K562 (cell line): ENCODE data around the gene SMC1A. TPM values are rescaled to one million over a fixed set of nuclear protein-coding genes. Genes with fewer than 3 reads are reported as not detected.
A peak's percentile ranks its signal among the peaks of the same experiment; 100 is the strongest.

Source experiments
- ATAC-seq: fragments of 200-7000 bp; cut with Tn5 transposase; 3 replicates; pipeline ENCODE4 v1.9.1; 2020; ENCODE audit warnings: moderate library complexity
- BruUV-seq: library from RNA; stranded (reverse); fragments of 400-500 nt; replicated peaks from 2 replicates; lab custom pipeline; 2021; lab: Mats Ljungman, UMichigan
- CTCF ChIA-PET: fragments of 300-600 bp; formaldehyde crosslinking; extraction: SDS; loops from one replicate; lab custom pipeline; 2021; ENCODE audit warnings: low intra/inter-chr PET ratio; lab: Yijun Ruan, JAX
- POLR2A ChIA-PET: fragments of 300-600, 350-650 bp; sonication (Branson Sonifier 250); formaldehyde crosslinking; extraction: SDS; loops from one replicate; lab custom pipeline; 2021; ENCODE audit warnings: antibody characterized with exemption, inconsistent platforms; lab: Yijun Ruan, JAX
- DNase-seq, 4 experiments: peaks; one replicate each; pipeline versions ENCODE4 v3.0.0 to v3.0.0-alpha.2; 2011 to 2018; ENCODE audit warnings: low spot score in 3 of 4, mixed read lengths in 3 of 4; ENCODE audit errors: extremely low read depth in 1 of 4
- FAIRE-seq: peaks from 2 replicates; lab custom pipeline; 2011; peaks lifted over from hg19 to GRCh38; lab: Jason Lieb, UNC
- H2AFZ ChIP-seq: 2 replicates; pipeline ENCODE4 v1.6.0; 2011; ENCODE audit warnings: low read depth, low read length, control low read depth, inconsistent platforms
- H3K27ac ChIP-seq: fragments of 200-600 bp; 3 replicates; pipeline ENCODE4 v1.8.0; 2011; ENCODE audit warnings: low read depth, mild to moderate bottlenecking, control low read depth, inconsistent platforms, low read length, moderate library complexity, mixed read lengths; ENCODE audit errors: extremely low read depth
- H3K27me3 ChIP-seq, 2 experiments: fragments of 300-600 bp in 1 of 2; 2 replicates in 1 of 2; 3 replicates in 1 of 2; pipeline versions ENCODE4 v1.6.0 to v1.8.0; 2011; ENCODE audit warnings: inconsistent platforms in 2 of 2, low read length in 2 of 2, mild to moderate bottlenecking in 1 of 2, mixed read lengths in 1 of 2, moderate library complexity in 1 of 2; ENCODE audit not compliant: control insufficient read depth in 2 of 2, insufficient read depth in 2 of 2
- H3K36me3 ChIP-seq: fragments of 300-600 bp; 3 replicates; pipeline ENCODE4 v1.8.0; 2011; ENCODE audit warnings: mild to moderate bottlenecking, low read length, inconsistent platforms; ENCODE audit not compliant: control insufficient read depth, insufficient read depth
- H3K4me1 ChIP-seq, 2 experiments: fragments of 200-600 bp in 1 of 2; replicated peaks in 1 of 2; 2 replicates in 1 of 2; 3 replicates in 1 of 2; pipeline versions ENCODE4 v1.5.1 to v1.8.0; 2011; ENCODE audit warnings: inconsistent platforms in 2 of 2, low read length in 2 of 2, mild to moderate bottlenecking in 1 of 2, mixed read lengths in 1 of 2, moderate library complexity in 1 of 2; ENCODE audit not compliant: control insufficient read depth in 2 of 2, insufficient read depth in 2 of 2
- H3K4me2 ChIP-seq: 2 replicates; pipeline ENCODE4 v1.6.1; 2011; ENCODE audit warnings: low read length, control low read depth, inconsistent platforms, mixed read lengths; ENCODE audit not compliant: insufficient read depth
- H3K4me3 ChIP-seq: fragments of 200-600 bp; sonication (generic), shearing (Covaris generic); 2 replicates; pipeline ENCODE4 v1.5.1; 2016; ENCODE audit warnings: control low read depth, inconsistent platforms
- H3K79me2 ChIP-seq: fragments of 200-600 bp; 3 replicates; pipeline ENCODE4 v1.8.0; 2011; ENCODE audit warnings: low read length, inconsistent platforms; ENCODE audit not compliant: control insufficient read depth, insufficient read depth
- H3K9ac ChIP-seq, 2 experiments: 2 replicates each; pipeline versions ENCODE4 v1.6.0 to v1.6.1; 2011; ENCODE audit warnings: low read depth in 2 of 2, low read length in 2 of 2, control low read depth in 1 of 2, inconsistent platforms in 1 of 2, mild to moderate bottlenecking in 1 of 2, mixed read lengths in 1 of 2; ENCODE audit not compliant: insufficient read depth in 1 of 2
- H3K9me1 ChIP-seq: one replicate; pipeline ENCODE4 v1.6.0; 2011; ENCODE audit warnings: inconsistent platforms, mild to moderate bottlenecking, low read length, moderate library complexity; ENCODE audit not compliant: control insufficient read depth, insufficient read depth
- H3K9me3 ChIP-seq: replicated peaks from 2 replicates; pipeline ENCODE4 v1.5.1; 2011; ENCODE audit warnings: low read depth, low read length, inconsistent platforms; ENCODE audit not compliant: control insufficient read depth, insufficient read depth
- H4K20me1 ChIP-seq: replicated peaks from 2 replicates; pipeline ENCODE4 v1.6.1; 2011; ENCODE audit warnings: low read length, inconsistent platforms, mixed read lengths; ENCODE audit not compliant: control insufficient read depth, insufficient read depth
- ARNT ChIP-seq, 2 experiments: fragments of 450-650 bp; IDR thresholded peaks; 2 replicates each; pipeline ENCODE4 v1.6.1; 2016; ENCODE audit warnings: mild to moderate bottlenecking in 1 of 2
- CBX2 ChIP-seq: fragments of 200-600 bp; sonication (generic); IDR thresholded peaks from one replicate; pipeline ENCODE4 v1.6.1; 2012; ENCODE audit warnings: mild to moderate bottlenecking, low read length, inconsistent platforms; ENCODE audit not compliant: insufficient read depth, poor library complexity, severe bottlenecking
- CHCHD3 ChIP-seq: fragments of 250-450 bp; sonication (Bioruptor Pico); IDR thresholded peaks from 2 replicates; pipeline ENCODE4 v2.1.2; 2022; ENCODE audit warnings: mild to moderate bottlenecking
- EP300 ChIP-seq: IDR thresholded peaks from 2 replicates; pipeline ENCODE4 v1.6.1; 2012; ENCODE audit warnings: low read length, improper control_type of control experiment
- MCM7 ChIP-seq, 2 experiments: fragments of 450-650 bp; IDR thresholded peaks; 2 replicates each; pipeline ENCODE4 v1.6.1; 2016 to 2018
- MTF1 ChIP-seq: fragments of 250-450 bp; sonication (Bioruptor Pico); IDR thresholded peaks from 2 replicates; pipeline ENCODE4 v1.9.0; 2021; ENCODE audit warnings: moderate library complexity, mild to moderate bottlenecking, inconsistent platforms, borderline replicate concordance
- NR3C1 ChIP-seq: sonication (generic); formaldehyde crosslinking; IDR thresholded peaks from 2 replicates; pipeline ENCODE4 v1.8.1; 2022; ENCODE audit warnings: missing genetic modification reagents
- RBM25 ChIP-seq: fragments of 200-400 bp; formaldehyde crosslinking; IDR thresholded peaks from 2 replicates; pipeline ENCODE4 v1.6.1; 2018; ENCODE audit warnings: low read length, low read depth, moderate library complexity; ENCODE audit not compliant: severe bottlenecking
- RFX1 ChIP-seq: fragments of 450-650 bp; IDR thresholded peaks from 2 replicates; pipeline ENCODE4 v1.6.1; 2016; ENCODE audit warnings: mild to moderate bottlenecking, moderate library complexity
- ZBTB40 ChIP-seq, 2 experiments: fragments of 450-650 bp in 1 of 2; sonication (generic) in 1 of 2; formaldehyde crosslinking in 1 of 2; IDR thresholded peaks; 2 replicates each; pipeline versions ENCODE4 v1.7.1 to v1.9.0; 2016 to 2022; ENCODE audit warnings: inconsistent platforms in 1 of 2, mild to moderate bottlenecking in 1 of 2, missing genetic modification reagents in 1 of 2
- ZFP36 ChIP-seq: fragments of 150-350 bp; IDR thresholded peaks from 2 replicates; pipeline ENCODE4 v1.6.1; 2018; ENCODE audit warnings: low read length, low read depth; ENCODE audit not compliant: partially characterized antibody
- ZNF197 ChIP-seq: fragments of 200-800 bp; sonication (Bioruptor generic); IDR thresholded peaks from 2 replicates; pipeline ENCODE4 v1.6.1; 2016; ENCODE audit warnings: low read depth, missing genetic modification characterization, missing compliant biosample characterization
- ZNF655 ChIP-seq: fragments of 250-450 bp; sonication (Bioruptor Pico); IDR thresholded peaks from 2 replicates; pipeline ENCODE4 v1.5.0; 2021
- ZNF699 ChIP-seq: fragments of 250-450 bp; sonication (Bioruptor Pico); IDR thresholded peaks from 2 replicates; pipeline ENCODE4 v1.8.0; 2021; ENCODE audit warnings: mild to moderate bottlenecking, moderate library complexity; ENCODE audit not compliant: insufficient replicate concordance
- WGBS: fragments of 100-300 bp; shearing (Covaris generic); methylation state at CpG from one replicate; pipeline ENCODE4 v1.1.6; 2016; ENCODE audit warnings: low coverage, mixed read lengths; ENCODE audit not compliant: insufficient coverage; ENCODE audit errors: missing lambda C conversion rate; 5-methylcytosine and 5-hydroxymethylcytosine counted together
- in situ Hi-C: fragments of 300-500 bp; cut with MboI; formaldehyde crosslinking; loops from 4 replicates; pipeline ENCODE4 v1.15.0; 2018; ENCODE audit warnings: inconsistent platforms, mixed read lengths
- intact Hi-C: fragments of 100-400 bp; cut with micrococcal nuclease; formaldehyde crosslinking; loops from 2 replicates; pipeline ENCODE4 v1.14.2; 2022
- polyA plus RNA-seq, 8 experiments: library from polyadenylated mRNA; depleted of rRNA in 4 of 8; stranded (reverse) in 5 of 8; unstranded in 3 of 8; fragments of >200 nt; fragmentation: Nextera tagmentation in 2 of 8; fragmentation: Illumina TruSeq in 1 of 8; extraction: Ambion mirVana in 2 of 8; extraction: Trizol in 1 of 8; gene quantifications; 2 replicates each; pipeline versions ENCODE4 v1.2.1 to v1.2.3, GENCODE V29; 2011 to 2014; ENCODE audit warnings: inconsistent platforms in 1 of 8, missing spikeins in 1 of 8
- total RNA-seq, 7 experiments: library from RNA; depleted of rRNA in 6 of 7; stranded (reverse); fragments of >200 nt in 6 of 7; fragmentation: Illumina TruSeq in 2 of 7; extraction: Trizol in 2 of 7; gene quantifications; 2 replicates each; pipeline versions ENCODE4 v1.2.1 to v1.2.3, GENCODE V29; 2011 to 2021; ENCODE audit warnings: low replicate concordance in 1 of 7

SMC1A gene
- total and polyA plus RNA-seq, 9 of the 15 experiments (the other 6 are each of a cell fraction or from before 2014, with no cell fraction given): 28.5 to 126 (median 71.2) TPM

GRCh38 chrX:53324803-53325202 is 97.7 kb downstream of the SMC1A start:
- H3K79me2 ChIP-seq: no peaks in the 10 kb centered on the region
- POLR2A ChIA-PET: no interaction called here
- FAIRE-seq: no peak
- no peak overlapping the region for H2AFZ ChIP-seq
- in situ Hi-C loops (no loop called here), intact Hi-C loops (no loop called here)
- no peak overlapping the region for H3K4me3 ChIP-seq
- no peak for DNase-seq
- no peaks in the 10 kb centered on the region for H3K36me3 ChIP-seq
- no peaks in the 10 kb centered on the region for H3K9me3 ChIP-seq
- H3K27me3 ChIP-seq: peaks cover 21 to 60% of the 10 kb centered on the region in 2 experiments; a peak in 4 of 5 replicates
- H3K9ac ChIP-seq: no peak overlapping the region
- CTCF ChIA-PET: no interaction called here
- BruUV-seq: no TSS peak
- peaks cover 6% of the 10 kb centered on the region for H4K20me1 ChIP-seq
- no peak for ATAC-seq
- no peak overlapping the region for H3K4me2 ChIP-seq
- 0% methylated on average over 1 of the region's 1 CpG for WGBS
- no peaks in the 10 kb centered on the region for H3K9me1 ChIP-seq
- no peak overlapping the region for H3K27ac ChIP-seq
- peaks cover 0 to 14% of the 10 kb centered on the region in 2 experiments; a peak in 2 of 5 replicates for H3K4me1 ChIP-seq
- no peak for TF ChIP-seq RFX1
- TF ChIP-seq ZNF655: no peak
- no peak for TF ChIP-seq ARNT (IDR thresholded peaks at IDR 0.05)
- TF ChIP-seq CHCHD3 (CRISPR knock-in tag): no peak
- TF ChIP-seq CBX2: no peak
- TF ChIP-seq MTF1 (CRISPR knock-in tag): no peak
- 0 out of 2 replicates have a peak, but pooled peaks have one; percentile 34 for TF ChIP-seq ZBTB40 (IDR thresholded peaks at IDR 0.05)
- no peak for TF ChIP-seq ZBTB40 (CRISPR knock-in tag; IDR thresholded peaks at IDR 0.05)
- no peak for TF ChIP-seq EP300
- peak; percentile 16 for TF ChIP-seq ZFP36
- peak; percentile 63 for TF ChIP-seq RBM25
- no peak for TF ChIP-seq NR3C1
- no peak for TF ChIP-seq MCM7 (IDR thresholded peaks at IDR 0.05)
- TF ChIP-seq ZNF699: no peak
- no peak for TF ChIP-seq ZNF197 (CRISPR knock-in tag)
